Body of pancreas (tissue), 4 donors: Measurements from ENCODE around the gene NIPAL4. TPM values are rescaled to one million over a fixed set of nuclear protein-coding genes. Genes with fewer than 3 reads are reported as not detected.

ENCODE experiments used
- ATAC-seq: fragments of 150-250 bp; one replicate; pipeline ENCODE4 v1.9.1; 2016
- DNase-seq, 4 donors: peaks; one replicate each; pipeline ENCODE4 v3.0.0-alpha.2; 2019
- H3K27ac ChIP-seq, 4 donors: fragments of 200-600 bp; sonication (generic); 1 replicate in 3 of 4; 2 replicates in 1 of 4; pipeline versions ENCODE4 v1.5.1 to v1.6.1; 2016 to 2019; ENCODE audit warnings: mild to moderate bottlenecking in 1 of 4, mixed read lengths in 1 of 4, moderate library complexity in 1 of 4
- H3K27me3 ChIP-seq, 2 donors: fragments of 200-600 bp; sonication (generic); one replicate each; pipeline ENCODE4 v1.6.0; 2016; ENCODE audit warnings: mild to moderate bottlenecking in 1 of 2
- H3K36me3 ChIP-seq, 2 donors: fragments of 200-600 bp; sonication (generic); replicated peaks in 1 of 2; 2 replicates each; pipeline ENCODE4 v1.5.1; 2016; ENCODE audit warnings: low read depth in 2 of 2; ENCODE audit not compliant: insufficient read depth in 1 of 2
- H3K4me1 ChIP-seq: fragments of 200-600 bp; sonication (generic); one replicate; pipeline ENCODE4 v1.6.0; 2016
- H3K4me3 ChIP-seq, 2 donors: fragments of 200-600 bp; sonication (generic); 1 replicate in 1 of 2; 2 replicates in 1 of 2; pipeline ENCODE4 v1.5.1; 2016 to 2019
- H3K9me3 ChIP-seq, 3 donors: fragments of 200-600 bp; sonication (generic); 1 replicate in 2 of 3; 2 replicates in 1 of 3; pipeline ENCODE4 v1.5.1; 2016
- POLR2A ChIP-seq, 3 donors: fragments of 450-650 bp; IDR thresholded peaks; one replicate each; pipeline ENCODE4 v1.6.1; 2016; ENCODE audit warnings: antibody characterized with exemption in 3 of 3, mild to moderate bottlenecking in 2 of 3
- WGBS, 2 donors: methylation state at CpG; one replicate each; pipeline ENCODE4 v1.1.5; 2017; 5-methylcytosine and 5-hydroxymethylcytosine counted together
- intact Hi-C: fragments of 100-400 bp; cut with DNase I; formaldehyde crosslinking; loops from one replicate; pipeline ENCODE4 v1.15.1; 2023
- total RNA-seq, 2 donors: library from RNA; depleted of rRNA; stranded (reverse); fragments of >200 nt; gene quantifications; one replicate each; pipeline ENCODE4 v1.1.0, GENCODE V29; 2016
- TF ChIP-seq, protein P1 (sequence below), 7 experiments: fragments of 450-650 bp in 4 of 7; fragments of 200-600 bp in 3 of 7; sonication (generic) in 3 of 7; IDR thresholded peaks; one replicate each; pipeline ENCODE4 v1.5.1; 2016 to 2019; ENCODE audit warnings: antibody characterized with exemption in 7 of 7

Gene NIPAL4
- total RNA-seq, 2 donors from 2014 or later = not detected

DNA sequence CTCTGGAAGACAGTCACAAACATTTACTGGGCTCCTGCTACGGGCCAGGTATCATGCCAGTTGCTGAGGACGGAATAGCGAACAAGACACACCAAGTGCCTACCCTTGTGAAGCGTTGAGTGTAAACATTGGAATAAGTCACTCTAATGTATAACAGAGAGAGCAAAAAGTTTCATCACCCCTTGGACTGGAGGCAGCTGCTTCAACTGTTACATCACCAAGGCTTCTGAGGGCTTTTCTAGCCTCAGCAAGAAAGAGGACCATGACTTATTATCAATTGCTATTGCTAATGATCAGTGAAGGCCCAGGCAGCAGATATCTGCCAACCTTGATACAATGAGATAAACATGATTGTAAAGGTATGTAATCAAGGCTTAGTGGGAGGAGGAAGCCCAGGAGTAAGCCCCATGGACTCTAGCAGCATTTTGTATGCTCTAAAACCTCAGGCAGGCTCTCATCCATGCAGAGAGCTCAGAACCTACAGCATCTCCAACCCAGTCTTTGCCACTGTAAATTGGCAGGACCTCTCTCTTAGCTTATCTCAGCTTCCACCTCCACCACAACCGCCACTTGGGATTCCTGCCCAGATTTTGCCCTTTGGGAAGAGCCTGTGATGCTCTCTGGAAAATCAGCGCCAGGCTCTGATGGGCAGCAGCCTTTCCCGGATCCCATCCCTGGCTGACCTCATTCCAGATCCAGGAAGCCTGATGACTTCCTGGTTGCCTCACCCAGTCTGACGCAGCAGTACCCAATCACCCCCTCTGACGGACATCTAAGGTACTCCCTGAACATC is 61.1 kb downstream of the NIPAL4 start:
- DNase-seq (no peak), ATAC-seq (no peak)
- Histone ChIP-seq H3K4me3 (no peak overlapping the region), H3K27me3 (no peaks in the 10 kb centered on the region), H3K27ac (no peak overlapping the region), H3K4me1 (peaks cover 5% of the 10 kb centered on the region), H3K9me3 (no peaks in the 10 kb centered on the region), H3K36me3 (no peaks in the 10 kb centered on the region)
- TF ChIP-seq, protein P1, sequence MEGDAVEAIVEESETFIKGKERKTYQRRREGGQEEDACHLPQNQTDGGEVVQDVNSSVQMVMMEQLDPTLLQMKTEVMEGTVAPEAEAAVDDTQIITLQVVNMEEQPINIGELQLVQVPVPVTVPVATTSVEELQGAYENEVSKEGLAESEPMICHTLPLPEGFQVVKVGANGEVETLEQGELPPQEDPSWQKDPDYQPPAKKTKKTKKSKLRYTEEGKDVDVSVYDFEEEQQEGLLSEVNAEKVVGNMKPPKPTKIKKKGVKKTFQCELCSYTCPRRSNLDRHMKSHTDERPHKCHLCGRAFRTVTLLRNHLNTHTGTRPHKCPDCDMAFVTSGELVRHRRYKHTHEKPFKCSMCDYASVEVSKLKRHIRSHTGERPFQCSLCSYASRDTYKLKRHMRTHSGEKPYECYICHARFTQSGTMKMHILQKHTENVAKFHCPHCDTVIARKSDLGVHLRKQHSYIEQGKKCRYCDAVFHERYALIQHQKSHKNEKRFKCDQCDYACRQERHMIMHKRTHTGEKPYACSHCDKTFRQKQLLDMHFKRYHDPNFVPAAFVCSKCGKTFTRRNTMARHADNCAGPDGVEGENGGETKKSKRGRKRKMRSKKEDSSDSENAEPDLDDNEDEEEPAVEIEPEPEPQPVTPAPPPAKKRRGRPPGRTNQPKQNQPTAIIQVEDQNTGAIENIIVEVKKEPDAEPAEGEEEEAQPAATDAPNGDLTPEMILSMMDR (IDR thresholded peaks at IDR 0.05) = no peak
- no peak for TF ChIP-seq POLR2A (IDR thresholded peaks at IDR 0.05)
- WGBS, 2 donors = 69 to 79% methylated on average over 9 of the region's 9 CpGs
- intact Hi-C loops = no loop called here

DNA sequence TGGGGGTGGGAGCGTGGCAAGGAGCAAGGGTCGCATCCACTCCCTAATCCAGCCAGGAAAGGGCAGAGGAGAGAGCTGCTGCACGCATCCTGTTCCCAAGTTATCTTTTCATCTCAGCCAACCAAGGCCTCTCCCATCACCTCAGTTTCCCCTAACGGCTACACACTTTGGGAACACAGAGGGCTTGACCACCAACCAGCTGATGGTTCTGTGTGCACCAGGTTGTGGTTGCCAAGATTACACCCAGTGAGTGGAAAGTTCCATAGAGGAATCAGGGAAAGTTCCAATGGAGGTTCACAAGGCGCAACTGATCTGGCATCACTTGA is 61.7 kb downstream of the NIPAL4 start:
- H3K4me3 ChIP-seq = no peak overlapping the region
- WGBS, 2 donors = 94 to 100% methylated on average over 5 of the region's 5 CpGs
- H3K27ac ChIP-seq = no peak overlapping the region
- H3K4me1 ChIP-seq = no peaks in the 10 kb centered on the region
- no peaks in the 10 kb centered on the region for H3K27me3 ChIP-seq
- no peak for ATAC-seq
- intact Hi-C loops = no loop called here
- H3K9me3 ChIP-seq = no peaks in the 10 kb centered on the region
- H3K36me3 ChIP-seq = no peaks in the 10 kb centered on the region
- TF ChIP-seq POLR2A (IDR thresholded peaks at IDR 0.05) = no peak
- TF ChIP-seq, protein P1 (IDR thresholded peaks at IDR 0.05) = no peak
- no peak for DNase-seq

DNA sequence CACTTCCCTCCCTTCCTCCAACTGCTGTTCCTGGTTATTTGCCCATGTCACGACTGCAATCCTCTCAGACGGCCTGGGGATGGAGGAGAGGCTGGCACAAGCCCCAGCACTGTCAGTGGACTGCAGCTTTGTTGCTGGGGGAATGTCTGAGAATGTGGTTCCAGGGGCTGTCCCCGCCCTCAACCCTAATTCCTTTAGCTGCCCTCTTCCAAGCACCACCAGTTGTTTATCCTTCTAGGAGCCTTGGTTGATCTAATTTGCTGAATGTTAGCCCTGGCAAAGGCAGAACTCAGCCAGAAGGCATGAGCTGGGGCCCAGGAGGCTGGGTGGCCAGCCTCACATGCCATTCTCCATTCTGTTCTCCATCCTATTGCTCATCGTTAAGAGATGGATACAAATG is 64.0 kb downstream of the NIPAL4 start:
- TF ChIP-seq, protein P1 (IDR thresholded peaks at IDR 0.05) = no peak
- no peak for TF ChIP-seq POLR2A (IDR thresholded peaks at IDR 0.05)
- ATAC-seq (no peak), DNase-seq (no peak)
- no peaks in the 10 kb centered on the region for H3K27me3 ChIP-seq
- no peaks in the 10 kb centered on the region for H3K9me3 ChIP-seq
- intact Hi-C loops = no loop called here
- WGBS, 2 donors = 60 to 70% methylated on average over 4 of the region's 4 CpGs
- H3K27ac ChIP-seq = no peak overlapping the region
- no peak overlapping the region for H3K4me3 ChIP-seq
- H3K36me3 ChIP-seq = no peaks in the 10 kb centered on the region
- H3K4me1 ChIP-seq = peaks cover 5% of the 10 kb centered on the region

Other genes starting within 250 kb of the NIPAL4 start
- 10 to 100 TPM; 15.6 to 22.1 TPM for gene CYFIP2, start 194.1 kb upstream of the NIPAL4 start, total RNA-seq
- gene ADAM19, start 115.6 kb downstream of the NIPAL4 start, total RNA-seq = 1 to 10 TPM; 1.3 to 1.6 TPM
- not detected for gene SOX30, start 192.2 kb downstream of the NIPAL4 start, total RNA-seq
- not detected for gene C5orf52, start 211.3 kb downstream of the NIPAL4 start, total RNA-seq